ENCODE data around the gene B2M. TPM values are rescaled to one million over a fixed set of nuclear protein-coding genes. Genes with fewer than 3 reads are reported as not detected.

Gene B2M
- total and polyA plus RNA-seq, 2 of the 13 experiments (the other 11 are each of a cell fraction or from before 2014, with no cell fraction given), result 784 to 857 TPM

DNA sequence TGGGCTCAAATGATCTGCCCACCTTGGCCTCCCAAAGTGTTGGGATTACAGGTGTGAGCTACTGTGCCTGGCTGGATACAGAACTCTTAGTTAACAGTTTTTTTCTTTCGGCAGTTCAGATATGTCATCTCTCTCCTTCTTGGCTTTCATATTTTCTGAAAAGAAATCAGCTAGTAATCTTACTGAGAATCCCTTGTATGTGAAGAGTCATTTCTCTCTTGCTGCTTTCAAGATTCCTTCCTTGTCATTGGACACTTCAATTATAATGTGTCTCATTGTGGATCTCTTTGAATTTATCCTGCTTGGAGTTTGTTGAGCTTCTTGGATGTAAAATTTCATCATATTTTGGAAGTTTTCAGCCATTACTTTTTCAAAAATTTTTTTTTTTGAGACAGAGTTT is 42.0 kb downstream of the B2M start:
- in situ Hi-C loops (cut with HindIII; ENCODE audit: extremely low pct_ligation_motif_present, low pct_unique_long_range_greater_than_20kb), result no loop called here
- no peaks in the 10 kb centered on the region for H3K79me2 ChIP-seq (ENCODE audit: insufficient read depth, low read length)
- BruUV-seq (replicated peaks), result no TSS peak
- H3K9me3 ChIP-seq (ENCODE audit: low read length), result peaks cover 4% of the 10 kb centered on the region
- H3K4me2 ChIP-seq (ENCODE audit: low read depth, low read length), result no peak overlapping the region
- ChIA-PET CTCF (ENCODE audit: low intra/inter-chr PET ratio, low total read pairs) (no interaction called here), POLR2A (no interaction called here)
- ATAC-seq (no peak), DNase-seq (ENCODE audit: low spot score) (no peak), FAIRE-seq (no peak)
- no peak overlapping the region for H2AFZ ChIP-seq (ENCODE audit: low read length)
- no peaks in the 10 kb centered on the region for H3K4me1 ChIP-seq (ENCODE audit: insufficient read depth, low read length)
- no peaks in the 10 kb centered on the region for H3K27me3 ChIP-seq (ENCODE audit: control insufficient read depth in 1 of 2, insufficient read depth in 2 of 2, low read length in 2 of 2)
- H3K4me3 ChIP-seq (replicated peaks in 1 of 3; ENCODE audit: insufficient read depth in 1 of 3, low read depth in 2 of 3, low read length in 3 of 3), result no peak overlapping the region
- no peak overlapping the region for H3K9ac ChIP-seq (ENCODE audit: insufficient read depth, low read depth, low read length)
- no peaks in the 10 kb centered on the region for H3K36me3 ChIP-seq (replicated peaks in 1 of 2; ENCODE audit: control insufficient read depth in 1 of 2, insufficient read depth in 2 of 2, low read length in 2 of 2)
- TF ChIP-seq BRCA1 (CRISPR knock-in tag; IDR thresholded peaks at IDR 0.05), result no peak
- TF ChIP-seq RARA (CRISPR knock-in tag; IDR thresholded peaks at IDR 0.05), result no peak
- no peak for TF ChIP-seq ZNF138 (CRISPR knock-in tag; IDR thresholded peaks at IDR 0.05; ENCODE audit: low read depth)
- no peak for TF ChIP-seq ZBTB26 (CRISPR knock-in tag; IDR thresholded peaks at IDR 0.05; ENCODE audit: borderline replicate concordance)
- no peak for TF ChIP-seq MYC (CRISPR knock-in tag; IDR thresholded peaks at IDR 0.05; ENCODE audit: borderline replicate concordance)
- TF ChIP-seq ZNF44 (CRISPR knock-in tag; IDR thresholded peaks at IDR 0.05), result no peak
- no peak for TF ChIP-seq ZNF7 (CRISPR knock-in tag; IDR thresholded peaks at IDR 0.05)
- TF ChIP-seq ISX (CRISPR knock-in tag; conservative IDR thresholded peaks at IDR 0.05), result no peak
- TF ChIP-seq, protein P1, sequence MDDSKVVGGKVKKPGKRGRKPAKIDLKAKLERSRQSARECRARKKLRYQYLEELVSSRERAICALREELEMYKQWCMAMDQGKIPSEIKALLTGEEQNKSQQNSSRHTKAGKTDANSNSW (CRISPR knock-in tag; IDR thresholded peaks at IDR 0.05; ENCODE audit: borderline replicate concordance), result no peak
- TF ChIP-seq SMAD9 (CRISPR knock-in tag; IDR thresholded peaks at IDR 0.05), result no peak
- no peak for TF ChIP-seq HMGA1 (CRISPR knock-in tag; conservative IDR thresholded peaks at IDR 0.05)
- no peak for TF ChIP-seq ZNF782 (CRISPR knock-in tag; IDR thresholded peaks at IDR 0.05; ENCODE audit: borderline replicate concordance)
- no peak for TF ChIP-seq SIX1 (CRISPR knock-in tag; IDR thresholded peaks at IDR 0.05; ENCODE audit: borderline replicate concordance)
- intact Hi-C loops (cut with micrococcal nuclease; ENCODE audit: unreplicated experiment), result no loop called here
- H4K20me1 ChIP-seq (ENCODE audit: insufficient read depth, low read length), result no peaks in the 10 kb centered on the region
- no peak overlapping the region for H3K27ac ChIP-seq (ENCODE audit: extremely low read length, insufficient read depth, low read length)
- WGBS (ENCODE audit: low lambda C conversion rate), result 97% methylated on average over 1 of the region's 1 CpG
